Fibroblast of the aortic adventitia (primary cell): ENCODE results near the gene KIF5C. TPM values are rescaled to one million over a fixed set of nuclear protein-coding genes. Genes with fewer than 3 reads are reported as not detected.
"Not testable (repeated sequence)": the region's sequence is repeated elsewhere in the genome, so short reads cannot be mapped to it uniquely, and the experiment has no call there.

ENCODE experiments used
- DNase-seq: peaks from one replicate; pipeline ENCODE4 v3.0.0-alpha.2; 2010; ENCODE audit warnings: low read depth
- H3K4me3 ChIP-seq: 2 replicates; pipeline ENCODE4 v1.5.1; 2011; ENCODE audit warnings: low read depth, mild to moderate bottlenecking, control low read depth, low read length, moderate library complexity
- CTCF ChIP-seq: IDR thresholded peaks from 2 replicates; pipeline ENCODE4 v1.5.1; 2011; ENCODE audit warnings: mild to moderate bottlenecking, low read length, control low read depth, inconsistent platforms; ENCODE audit not compliant: insufficient read depth
- total RNA-seq: library from RNA; depleted of rRNA; stranded (reverse); fragments of >200 nt; gene quantifications from 2 replicates; pipeline ENCODE4 v1.2.3, GENCODE V29; 2012; ENCODE audit warnings: low replicate concordance

Gene KIF5C
- total RNA-seq, 1 donor = 0.09 TPM

- DNase-seq = no peak
- no peak overlapping the region for H3K4me3 ChIP-seq
- TF ChIP-seq CTCF = no peak
Measured at GRCh38 chr2:148853458-148853857, 21.6 kb upstream of the KIF5C start.

- DNase-seq = no peak
- H3K4me3 ChIP-seq = no peak overlapping the region
- TF ChIP-seq CTCF = no peak
Measured at GRCh38 chr2:148860037-148860436, 15.0 kb upstream of the KIF5C start.

GRCh38 chr2:148861367-148861766 lies 13.7 kb upstream of the KIF5C start:
- H3K4me3 ChIP-seq = no peak overlapping the region
- no peak for DNase-seq
- TF ChIP-seq CTCF = no peak

- H3K4me3 ChIP-seq, DNase-seq: not testable (repeated sequence)
Measured at GRCh38 chr2:148862478-148862877, 12.5 kb upstream of the KIF5C start.

GRCh38 chr2:148865512-148865911 lies 9.5 kb upstream of the KIF5C start:
- no peak for DNase-seq
- no peak overlapping the region for H3K4me3 ChIP-seq
- no peak for TF ChIP-seq CTCF

- no peak for DNase-seq
- H3K4me3 ChIP-seq = no peak overlapping the region
- TF ChIP-seq CTCF = no peak
Measured at GRCh38 chr2:148866091-148866490, 8.9 kb upstream of the KIF5C start.

- TF ChIP-seq CTCF = no peak
- DNase-seq = no peak
- no peak overlapping the region for H3K4me3 ChIP-seq
Measured at GRCh38 chr2:148867079-148867769, 7.8 kb upstream of the KIF5C start.
